G401 (cell line): Measurements from ENCODE around the gene DCBLD1. TPM values are rescaled to one million over a fixed set of nuclear protein-coding genes. Genes with fewer than 3 reads are reported as not detected.
A peak's percentile ranks its signal among the peaks of the same experiment; 100 is the strongest.

Source experiments
- DNase-seq: peaks from one replicate; pipeline ENCODE4 v3.0.0-alpha.2; 2015; ENCODE audit warnings: low spot score
- in situ Hi-C: cut with HindIII; loops from 2 replicates; pipeline ENCODE4 v1.10.0; 2016; ENCODE audit warnings: low sequenced_read_pairs, mixed read lengths
- total RNA-seq: library from RNA; depleted of rRNA; stranded (reverse); fragments of >200 nt; shearing (Covaris generic); gene quantifications from 2 replicates; pipeline ENCODE4 v1.2.3, GENCODE V29; 2014

The DCBLD1 gene
- total RNA-seq, 1 experiment from 2014 or later = not detected

DNA sequence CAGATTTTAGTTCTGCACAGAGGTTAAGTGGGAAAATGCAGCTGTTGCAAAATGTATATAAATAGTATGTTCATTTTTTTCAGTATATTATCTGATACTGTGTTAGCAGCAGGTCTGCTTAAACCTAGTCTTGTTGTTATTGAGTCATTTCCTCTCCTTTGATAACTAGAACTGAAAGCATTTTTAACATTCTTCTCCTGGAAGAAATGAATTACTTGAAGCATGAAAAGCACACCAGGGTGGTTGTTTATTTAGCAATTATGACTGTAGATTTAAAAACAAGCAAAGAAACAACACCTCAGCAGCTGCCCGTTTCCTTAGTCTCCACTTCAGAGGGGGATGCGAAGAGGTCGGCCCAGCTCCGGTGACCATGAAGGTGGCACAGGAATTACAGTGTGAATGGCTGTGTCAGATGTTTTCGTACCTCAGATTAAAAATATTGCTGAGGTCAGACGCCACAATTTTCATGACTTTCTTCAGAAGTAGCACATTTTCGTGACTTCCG is 66.4 kb downstream of the DCBLD1 start:
- in situ Hi-C loops = no loop called here
- DNase-seq = no peak

DNA sequence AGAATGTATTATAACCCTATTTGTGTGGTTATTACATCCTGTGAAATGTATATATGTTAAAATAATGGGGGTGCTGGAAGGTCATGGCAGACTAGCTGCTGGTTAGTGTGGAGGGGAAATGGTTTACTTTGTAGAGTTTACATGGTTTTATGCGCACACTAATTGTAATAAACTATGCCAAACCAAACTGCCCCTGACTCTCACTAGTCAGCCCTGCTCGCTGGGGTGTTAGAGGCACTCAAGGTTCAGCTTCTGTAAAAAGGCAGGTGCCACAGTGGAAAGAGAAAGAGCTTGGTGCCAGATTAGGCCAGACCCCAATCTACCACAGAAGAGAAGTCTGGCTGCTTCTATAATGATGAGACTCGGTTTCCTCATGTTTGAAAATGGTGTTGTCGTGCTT is 67.1 kb downstream of the DCBLD1 start:
- in situ Hi-C loops = no loop called here
- no peak for DNase-seq

GRCh38 chr6:117550078-117550600 is 67.7 kb downstream of the DCBLD1 start:
- no peak for DNase-seq
- in situ Hi-C loops = no loop called here

- in situ Hi-C loops = no loop called here
- no peak for DNase-seq
These were observed 68.3 kb downstream of the DCBLD1 start for GRCh38 chr6:117550618-117551242.

GRCh38 chr6:117552618-117553017 is 70.1 kb downstream of the DCBLD1 start:
- in situ Hi-C loops = no loop called here

GRCh38 chr6:117553142-117553541 is 70.7 kb downstream of the DCBLD1 start:
- in situ Hi-C loops = no loop called here
- DNase-seq = no peak

More at GRCh38 chr6:117552618-117553017, 70.1 kb downstream of the DCBLD1 start:
- no peak for DNase-seq

GRCh38 chr6:117555262-117555849 is 72.9 kb downstream of the DCBLD1 start:
- DNase-seq = no peak
- in situ Hi-C loops = no loop called here

DNA sequence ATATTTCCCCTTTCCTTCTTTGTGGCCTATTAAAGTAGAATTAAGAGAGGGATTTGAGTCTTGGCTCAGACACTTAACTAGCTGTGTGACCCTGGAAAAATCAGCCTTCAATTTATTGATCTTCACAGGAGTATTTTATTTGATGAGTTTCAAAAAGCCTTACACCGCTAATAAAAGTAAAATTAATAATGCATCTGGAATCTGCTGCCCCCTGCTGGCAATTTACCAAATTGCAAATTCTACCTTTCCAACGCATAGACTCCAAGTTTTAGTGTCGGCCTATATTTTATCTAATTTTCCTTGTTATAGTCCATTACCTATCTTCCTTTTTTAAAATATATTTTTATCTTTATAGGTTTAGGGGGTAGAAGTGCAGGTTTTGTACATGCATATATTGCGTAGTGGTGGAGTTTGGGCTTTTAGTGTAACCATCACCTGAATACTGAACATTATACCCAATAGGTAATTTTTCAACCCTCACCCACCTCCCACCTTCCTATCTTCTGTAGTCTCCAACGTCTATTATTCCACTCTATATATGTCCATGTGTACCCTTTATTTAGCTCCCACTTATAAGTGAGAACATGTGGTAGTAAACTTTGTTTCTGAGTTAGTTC is 73.5 kb downstream of the DCBLD1 start:
- in situ Hi-C loops = no loop called here
- DNase-seq = peak; percentile 67

- in situ Hi-C loops = no loop called here
These were observed 75.5 kb downstream of the DCBLD1 start for GRCh38 chr6:117557951-117558350.

GRCh38 chr6:117558818-117559217 is 76.3 kb downstream of the DCBLD1 start:
- in situ Hi-C loops = no loop called here
- no peak for DNase-seq

More at GRCh38 chr6:117557951-117558350, 75.5 kb downstream of the DCBLD1 start:
- DNase-seq = no peak

DNA sequence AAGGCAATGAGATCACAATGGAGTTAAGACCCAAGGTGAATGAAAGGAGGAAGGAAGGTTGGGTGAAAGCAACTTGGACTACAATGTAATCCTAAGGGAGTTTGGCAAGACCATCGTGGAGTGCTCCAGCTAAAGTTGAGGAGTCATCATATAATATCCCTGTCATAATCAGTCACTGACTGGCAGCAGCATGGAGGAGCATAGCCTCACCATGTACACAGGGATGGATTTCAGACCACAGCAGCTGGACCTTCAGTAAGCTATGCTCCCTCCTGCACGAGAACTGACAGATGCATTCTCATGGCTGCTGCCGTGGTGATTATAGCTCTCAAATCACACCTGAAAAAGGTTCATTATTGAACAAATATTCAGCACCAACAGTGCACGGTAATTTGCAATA is 76.8 kb downstream of the DCBLD1 start:
- no peak for DNase-seq
- in situ Hi-C loops = no loop called here

GRCh38 chr6:117561128-117561527 is 78.7 kb downstream of the DCBLD1 start:
- in situ Hi-C loops = no loop called here
- no peak for DNase-seq

- no peak for DNase-seq
- in situ Hi-C loops = no loop called here
These were observed 82.2 kb downstream of the DCBLD1 start for GRCh38 chr6:117564681-117565080.

DNA sequence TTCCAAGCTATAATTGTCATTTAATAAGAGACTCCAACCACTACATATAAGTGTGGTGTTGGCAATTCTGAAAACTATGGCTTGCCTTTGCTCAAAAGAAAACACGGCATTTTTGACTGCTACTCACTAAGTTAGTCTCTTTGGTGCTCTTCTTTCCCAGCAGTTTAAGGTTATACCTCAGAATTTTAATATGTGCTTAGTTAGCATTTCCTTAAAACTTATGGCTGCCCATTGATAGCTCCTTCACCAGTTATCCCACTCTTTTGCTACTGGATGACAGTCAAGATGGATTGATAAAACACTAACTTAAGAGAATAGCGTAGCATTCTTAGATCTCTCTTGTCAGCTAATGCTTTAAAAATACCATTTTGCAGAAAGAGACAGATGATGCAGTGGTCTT is 85.8 kb downstream of the DCBLD1 start:
- no peak for DNase-seq
- in situ Hi-C loops = no loop called here

- in situ Hi-C loops = no loop called here
- no peak for DNase-seq
These were observed 86.4 kb downstream of the DCBLD1 start for GRCh38 chr6:117568831-117569410.

DNA sequence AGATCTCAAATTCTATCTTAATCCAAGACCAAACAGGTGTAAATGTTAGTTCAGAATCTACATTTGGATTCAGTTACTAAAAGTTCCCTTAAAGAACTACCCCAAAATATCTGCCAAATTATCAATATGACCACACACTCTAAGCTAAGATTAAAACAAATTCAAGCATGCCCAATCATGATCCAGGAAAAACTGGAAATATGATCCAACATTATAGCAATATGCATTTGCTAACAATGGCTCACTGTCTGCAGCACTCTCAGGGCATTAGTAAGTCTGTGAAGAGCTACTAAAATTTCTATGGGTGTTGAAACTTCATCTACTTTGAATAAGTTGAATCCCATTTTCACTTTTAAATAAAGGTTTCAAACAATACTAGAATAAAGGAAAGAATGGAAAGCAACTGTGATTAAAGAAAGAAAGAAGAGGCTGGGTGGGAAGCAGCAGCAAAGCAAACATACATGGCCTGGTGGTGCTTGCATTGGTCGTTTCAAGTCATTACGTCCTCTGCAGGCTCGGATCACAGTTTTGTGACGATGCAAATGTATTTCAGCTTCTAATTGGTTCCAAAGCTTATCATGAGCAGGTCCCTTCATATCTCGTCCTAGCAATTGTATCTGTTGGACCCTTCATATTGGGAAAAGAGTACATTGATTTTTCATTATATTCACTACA is 90.7 kb downstream of the DCBLD1 start:
- no peak for DNase-seq
- in situ Hi-C loops = no loop called here

DNA sequence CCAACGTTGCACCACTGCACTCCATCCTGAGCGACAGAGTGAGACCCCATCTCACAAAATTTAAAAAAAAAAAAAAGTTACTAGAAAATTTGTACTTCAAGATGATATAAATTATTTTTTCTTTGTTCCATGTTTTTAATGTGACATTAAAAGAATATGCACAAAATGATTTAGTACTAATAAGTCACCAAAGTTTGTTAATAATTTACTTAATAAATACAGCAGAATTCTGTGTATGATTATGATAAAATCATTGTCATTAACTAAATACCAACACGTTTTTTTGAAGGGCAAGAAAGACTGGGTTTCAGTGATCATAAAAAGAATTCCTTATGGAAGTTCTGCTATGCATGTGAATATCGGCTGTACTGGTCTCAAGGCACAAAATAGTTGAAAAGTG is 91.7 kb downstream of the DCBLD1 start:
- DNase-seq = no peak
- in situ Hi-C loops = no loop called here

DNA sequence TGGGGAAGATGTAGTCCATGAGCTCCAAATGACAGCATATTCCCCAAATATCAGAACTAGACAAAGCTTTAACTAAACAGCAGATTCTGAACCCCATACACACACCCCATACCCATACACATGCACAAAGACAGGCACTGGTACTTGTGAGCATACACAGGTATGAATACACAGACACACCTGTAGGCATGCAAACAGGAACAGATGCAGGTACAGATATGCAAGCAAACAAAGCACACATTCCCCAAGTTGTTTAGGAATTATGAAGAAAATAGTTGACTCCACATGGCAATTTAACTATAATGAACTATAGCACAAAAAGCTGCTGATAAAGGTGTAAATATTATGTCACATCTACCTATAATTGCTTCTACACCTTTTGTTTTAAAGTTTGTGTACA is 103.2 kb downstream of the DCBLD1 start:
- in situ Hi-C loops = no loop called here

DNA sequence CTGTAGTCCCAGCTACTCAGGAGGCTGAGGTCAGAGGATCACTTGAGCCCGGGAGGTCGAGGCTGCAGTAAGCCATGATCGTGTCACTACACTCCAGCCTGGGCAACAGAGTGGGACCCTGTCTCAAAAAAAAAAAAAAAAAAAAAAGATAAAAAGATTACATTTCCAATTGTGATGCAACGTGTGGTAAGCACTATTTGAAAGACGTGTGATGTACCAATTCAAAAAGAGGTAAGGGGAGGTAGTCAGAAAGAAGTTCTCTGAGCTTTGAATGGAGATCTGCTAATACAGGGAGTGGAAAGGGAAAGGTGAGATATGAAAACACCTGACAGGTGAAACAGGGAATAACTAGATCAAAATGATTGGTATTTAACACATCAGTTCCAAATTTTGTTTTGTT is 108.0 kb downstream of the DCBLD1 start:
- in situ Hi-C loops = no loop called here
- no peak for DNase-seq

More for the DNA sequence above, 103.2 kb downstream of the DCBLD1 start:
- DNase-seq = no peak
